ENCODE data around the gene CCDC192. TPM values are rescaled to one million over a fixed set of nuclear protein-coding genes. Genes with fewer than 3 reads are reported as not detected.

The CCDC192 gene
- total RNA-seq, 4 donors from 2014 or later: not detected

- TF ChIP-seq POLR2A (IDR thresholded peaks at IDR 0.05) (no peak), POLR2AphosphoS5 (IDR thresholded peaks at IDR 0.05) (no peak), EP300 (IDR thresholded peaks at IDR 0.05; ENCODE audit: low read depth) (no peak), CTCF (IDR thresholded peaks at IDR 0.05) (no peak)
- Histone ChIP-seq H3K9me3 (peaks cover 12 to 15% of the 10 kb centered on the region in 2 donors), H3K4me1 (no peaks in the 10 kb centered on the region), H3K27me3 (no peaks in the 10 kb centered on the region), H3K4me3 (no peak overlapping the region), H3K36me3 (no peaks in the 10 kb centered on the region), H3K27ac (no peak overlapping the region)
- in situ Hi-C loops (cut with MboI; ENCODE audit: low pct_ligation_motif_present in 1 of 4, low pct_unique_long_range_greater_than_20kb in 1 of 4, low sequenced_read_pairs in 3 of 4): no loop called here
- no peak for DNase-seq
- intact Hi-C loops (cut with DNase I; ENCODE audit: low total_unique reads): no loop called here
- WGBS, 2 donors (ENCODE audit: low coverage in 1 of 2): 94 to 100% methylated on average over 4 of the region's 4 CpGs
Observed at GRCh38 chr5:127793879-127794278, 90.7 kb downstream of the CCDC192 start.

- intact Hi-C loops (cut with DNase I; ENCODE audit: low total_unique reads): no loop called here
- no peak overlapping the region for H3K4me3 ChIP-seq
- in situ Hi-C loops (cut with MboI; ENCODE audit: low pct_ligation_motif_present in 1 of 4, low pct_unique_long_range_greater_than_20kb in 1 of 4, low sequenced_read_pairs in 3 of 4): no loop called here
- H3K27ac ChIP-seq: no peak overlapping the region
- H3K4me1 ChIP-seq: peaks cover 0 to under 1% (median 0%) of the 10 kb centered on the region in 4 donors
- TF ChIP-seq CTCF (IDR thresholded peaks at IDR 0.05): no peak
- TF ChIP-seq EP300 (IDR thresholded peaks at IDR 0.05; ENCODE audit: low read depth): no peak
- no peak for TF ChIP-seq POLR2AphosphoS5 (IDR thresholded peaks at IDR 0.05)
- no peak for TF ChIP-seq POLR2A (IDR thresholded peaks at IDR 0.05)
- no peaks in the 10 kb centered on the region for H3K27me3 ChIP-seq
- no peaks in the 10 kb centered on the region for H3K36me3 ChIP-seq
- DNase-seq: no peak
- H3K9me3 ChIP-seq: peaks cover 4 to 8% of the 10 kb centered on the region in 2 donors
Observed at GRCh38 chr5:127796211-127796610, 93.0 kb downstream of the CCDC192 start.

GRCh38 chr5:127799293-127799905 is 96.2 kb downstream of the CCDC192 start:
- H3K9me3 ChIP-seq: no peaks in the 10 kb centered on the region
- intact Hi-C loops (cut with DNase I; ENCODE audit: low total_unique reads) (no loop called here), in situ Hi-C loops (cut with MboI; ENCODE audit: low pct_ligation_motif_present in 1 of 4, low pct_unique_long_range_greater_than_20kb in 1 of 4, low sequenced_read_pairs in 3 of 4) (no loop called here)
- no peak overlapping the region for H3K27ac ChIP-seq
- H3K4me1 ChIP-seq: peaks cover 0 to 11% (median 8%) of the 10 kb centered on the region in 4 donors
- 81 to 100% methylated on average over 2 of the region's 2 CpGs for WGBS, 2 donors (ENCODE audit: low coverage in 1 of 2)
- H3K4me3 ChIP-seq: no peak overlapping the region
- H3K36me3 ChIP-seq: no peaks in the 10 kb centered on the region
- TF ChIP-seq POLR2A (IDR thresholded peaks at IDR 0.05) (no peak), CTCF (IDR thresholded peaks at IDR 0.05) (no peak), EP300 (IDR thresholded peaks at IDR 0.05; ENCODE audit: low read depth) (no peak), POLR2AphosphoS5 (IDR thresholded peaks at IDR 0.05) (no peak)
- no peaks in the 10 kb centered on the region for H3K27me3 ChIP-seq
- no peak for DNase-seq

- DNase-seq: no peak
- Histone ChIP-seq H3K4me1 (peaks cover 0 to 11% (median 8%) of the 10 kb centered on the region in 4 donors), H3K9me3 (no peaks in the 10 kb centered on the region), H3K27ac (no peak overlapping the region), H3K27me3 (no peaks in the 10 kb centered on the region), H3K4me3 (no peak overlapping the region), H3K36me3 (no peaks in the 10 kb centered on the region)
- 50 to 58% methylated on average over 2 of the region's 2 CpGs for WGBS, 2 donors (ENCODE audit: low coverage in 1 of 2)
- intact Hi-C loops (cut with DNase I; ENCODE audit: low total_unique reads) (no loop called here), in situ Hi-C loops (cut with MboI; ENCODE audit: low pct_ligation_motif_present in 1 of 4, low pct_unique_long_range_greater_than_20kb in 1 of 4, low sequenced_read_pairs in 3 of 4) (no loop called here)
- TF ChIP-seq POLR2A (IDR thresholded peaks at IDR 0.05): no peak
- no peak for TF ChIP-seq CTCF (IDR thresholded peaks at IDR 0.05)
- no peak for TF ChIP-seq POLR2AphosphoS5 (IDR thresholded peaks at IDR 0.05)
- no peak for TF ChIP-seq EP300 (IDR thresholded peaks at IDR 0.05; ENCODE audit: low read depth)
Observed at GRCh38 chr5:127801751-127802476, 98.7 kb downstream of the CCDC192 start.

All from transverse colon (tissue), 4 donors.